C4-2B (cell line): ENCODE measurements around the gene LAMC3.

Experiments
- H3K27ac ChIP-seq: fragments of 450-650 bp; 2 replicates; pipeline ENCODE4 v1.5.1; 2017
- ZFX ChIP-seq: fragments of 450-650 bp; IDR thresholded peaks from 2 replicates; pipeline ENCODE4 v1.6.1; 2017
- TF ChIP-seq, protein P1 (sequence below): fragments of 450-650 bp; conservative IDR thresholded peaks from 2 replicates; pipeline ENCODE4 v1.5.1; 2017; ENCODE audit warnings: mild to moderate bottlenecking

LAMC3 gene

DNA sequence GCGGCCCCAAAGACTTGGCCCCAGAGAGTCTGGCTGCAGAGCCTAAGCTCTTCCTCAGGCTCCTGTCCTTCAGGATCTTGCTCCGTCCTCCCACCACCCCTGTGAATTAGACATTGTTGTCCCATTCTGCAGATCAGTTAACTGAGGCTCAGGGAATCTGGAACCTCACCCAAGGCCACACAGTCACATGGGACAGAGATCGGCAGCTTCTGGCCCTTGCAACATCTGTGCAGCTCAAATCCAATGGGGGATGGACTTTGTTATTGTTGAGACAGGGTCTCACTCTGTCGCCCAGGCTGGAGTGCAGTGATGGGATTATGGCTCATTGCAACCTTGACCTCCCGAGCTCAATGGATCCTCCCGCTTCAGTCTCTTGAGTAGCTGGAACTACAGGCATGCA lies 23.9 kb upstream of the LAMC3 start:
- no peak for TF ChIP-seq ZFX
- TF ChIP-seq, protein P1, sequence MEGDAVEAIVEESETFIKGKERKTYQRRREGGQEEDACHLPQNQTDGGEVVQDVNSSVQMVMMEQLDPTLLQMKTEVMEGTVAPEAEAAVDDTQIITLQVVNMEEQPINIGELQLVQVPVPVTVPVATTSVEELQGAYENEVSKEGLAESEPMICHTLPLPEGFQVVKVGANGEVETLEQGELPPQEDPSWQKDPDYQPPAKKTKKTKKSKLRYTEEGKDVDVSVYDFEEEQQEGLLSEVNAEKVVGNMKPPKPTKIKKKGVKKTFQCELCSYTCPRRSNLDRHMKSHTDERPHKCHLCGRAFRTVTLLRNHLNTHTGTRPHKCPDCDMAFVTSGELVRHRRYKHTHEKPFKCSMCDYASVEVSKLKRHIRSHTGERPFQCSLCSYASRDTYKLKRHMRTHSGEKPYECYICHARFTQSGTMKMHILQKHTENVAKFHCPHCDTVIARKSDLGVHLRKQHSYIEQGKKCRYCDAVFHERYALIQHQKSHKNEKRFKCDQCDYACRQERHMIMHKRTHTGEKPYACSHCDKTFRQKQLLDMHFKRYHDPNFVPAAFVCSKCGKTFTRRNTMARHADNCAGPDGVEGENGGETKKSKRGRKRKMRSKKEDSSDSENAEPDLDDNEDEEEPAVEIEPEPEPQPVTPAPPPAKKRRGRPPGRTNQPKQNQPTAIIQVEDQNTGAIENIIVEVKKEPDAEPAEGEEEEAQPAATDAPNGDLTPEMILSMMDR, result no peak
- no peak overlapping the region for H3K27ac ChIP-seq

DNA sequence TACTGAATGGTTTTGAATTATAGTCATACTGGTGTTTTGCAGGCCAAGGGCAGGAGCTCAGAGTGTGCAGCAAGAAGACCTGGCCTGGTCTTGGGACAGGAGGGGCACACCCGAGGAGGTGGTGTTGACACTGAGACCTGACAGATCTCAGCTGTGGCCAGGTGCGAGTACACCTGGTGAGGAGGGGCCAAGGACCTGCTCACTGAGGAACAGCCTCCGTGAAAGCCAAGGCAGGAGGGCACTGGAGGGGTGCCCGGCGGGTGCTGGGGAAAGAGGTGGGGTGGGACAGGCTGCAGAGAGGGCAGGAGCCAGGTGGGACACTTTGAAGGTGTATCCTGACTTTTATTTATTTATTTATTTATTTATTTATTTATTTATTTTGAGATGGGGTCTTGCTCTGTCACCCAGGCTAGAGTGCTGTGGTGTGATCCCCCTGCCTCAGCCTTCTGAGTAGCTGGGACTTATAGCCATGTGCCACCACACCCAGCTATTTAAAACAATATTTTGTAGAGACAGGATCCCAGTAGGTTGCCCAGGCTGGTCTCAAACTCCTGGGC lies 23.3 kb upstream of the LAMC3 start:
- TF ChIP-seq, protein P1, result no peak
- TF ChIP-seq ZFX, result no peak
- H3K27ac ChIP-seq, result no peak overlapping the region

DNA sequence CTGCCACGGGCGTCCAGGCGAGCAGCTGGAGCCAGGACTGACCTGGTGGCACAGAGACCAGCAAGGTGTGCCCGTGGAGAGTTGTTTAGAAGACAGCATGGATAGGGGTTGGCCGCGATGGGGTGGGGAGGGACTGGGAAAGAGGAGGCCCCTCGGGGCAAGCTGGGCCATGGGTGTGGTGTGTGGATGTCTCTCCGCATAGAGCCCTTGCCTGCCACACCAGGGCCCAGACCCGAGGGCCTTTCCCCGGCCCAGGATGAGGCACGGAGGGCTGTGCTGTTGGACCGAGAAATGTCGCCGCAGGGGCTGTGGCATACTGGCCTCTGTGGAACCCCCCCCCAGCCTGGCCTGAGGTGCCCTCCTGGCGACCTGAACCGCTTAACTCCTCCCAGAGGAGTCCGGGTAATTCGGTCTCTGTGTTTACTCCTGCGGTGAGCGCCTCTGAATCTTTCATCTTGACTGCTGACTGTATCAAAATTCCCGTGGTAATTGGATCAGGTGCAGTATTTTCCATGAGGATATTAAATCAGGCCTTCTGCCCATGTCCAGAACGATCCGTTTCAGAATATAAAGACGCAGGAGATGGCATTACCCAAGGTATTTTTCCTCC lies 22.5 kb upstream of the LAMC3 start:
- no peak for TF ChIP-seq ZFX
- TF ChIP-seq, protein P1, result no peak
- H3K27ac ChIP-seq, result no peak overlapping the region

DNA sequence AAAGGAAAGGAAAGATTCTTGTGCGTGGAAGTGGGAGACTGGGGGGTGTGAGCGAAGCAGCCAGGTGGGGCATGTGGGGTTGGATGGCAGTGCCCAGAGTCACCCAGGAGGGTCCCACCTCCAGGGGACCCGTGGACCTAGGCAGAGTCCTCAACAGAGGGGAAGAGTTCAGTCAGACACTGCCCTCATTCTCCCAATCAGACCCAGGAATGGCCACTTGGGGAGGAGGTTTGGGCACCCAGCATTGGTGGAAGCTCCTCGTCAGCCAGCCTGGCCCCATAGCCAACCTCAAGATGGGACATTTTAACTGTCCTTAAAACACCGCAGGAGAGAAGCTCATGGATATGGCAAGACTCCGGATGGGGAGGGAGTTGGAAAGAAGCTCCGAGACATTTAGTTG lies 21.9 kb upstream of the LAMC3 start:
- H3K27ac ChIP-seq, result no peak overlapping the region
- TF ChIP-seq, protein P1, result no peak
- no peak for TF ChIP-seq ZFX

DNA sequence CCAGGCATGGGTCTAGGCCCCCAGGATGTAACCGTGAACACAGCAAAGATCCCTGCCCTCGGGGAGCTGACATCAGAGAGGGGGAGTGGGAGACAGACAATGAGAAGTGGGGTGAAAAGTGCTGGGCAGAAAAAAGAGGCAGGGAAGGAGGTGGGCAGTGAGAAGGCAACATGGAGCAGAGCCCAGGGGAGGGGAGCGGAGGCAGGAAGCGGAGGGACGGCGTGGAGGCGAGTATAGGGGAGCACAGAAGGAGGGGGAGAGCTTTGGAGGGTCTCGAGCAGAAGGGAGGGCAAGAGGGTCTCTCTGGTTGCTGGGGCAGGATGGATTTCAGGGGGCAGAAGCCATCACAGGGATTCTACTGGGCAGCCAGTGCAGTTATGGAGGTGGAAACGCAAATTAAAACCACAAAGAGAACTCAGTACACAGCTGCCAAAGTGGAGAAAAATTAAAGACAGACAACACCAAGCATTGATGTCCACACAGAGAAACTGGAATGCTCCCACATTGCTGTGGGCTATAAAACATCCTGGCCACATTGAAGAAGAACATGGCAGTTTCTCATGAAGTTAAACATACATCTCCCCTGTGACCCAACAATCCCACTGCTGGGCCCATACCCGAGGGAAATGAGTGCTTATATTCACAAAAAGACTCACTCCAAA lies 21.1 kb upstream of the LAMC3 start:
- TF ChIP-seq ZFX, result no peak
- TF ChIP-seq, protein P1, result no peak
- no peak overlapping the region for H3K27ac ChIP-seq

DNA sequence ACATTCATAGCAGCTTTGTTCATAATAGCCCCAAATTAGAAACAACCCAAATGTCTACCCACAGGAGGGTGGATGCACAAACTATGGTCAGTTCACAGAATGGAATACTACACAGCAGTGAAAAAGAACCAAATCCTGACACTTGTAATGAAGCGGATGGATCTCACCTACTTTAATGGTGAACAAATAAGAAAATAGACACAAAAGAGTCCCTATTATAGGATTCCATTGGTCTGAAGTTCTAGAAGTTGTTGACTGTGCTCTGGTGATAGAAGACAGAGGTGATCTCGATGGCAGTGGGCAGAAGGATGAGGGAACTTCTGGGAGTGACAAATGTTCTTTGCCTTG lies 20.6 kb upstream of the LAMC3 start:
- TF ChIP-seq, protein P1, result no peak
- TF ChIP-seq ZFX, result no peak
- H3K27ac ChIP-seq, result no peak overlapping the region

DNA sequence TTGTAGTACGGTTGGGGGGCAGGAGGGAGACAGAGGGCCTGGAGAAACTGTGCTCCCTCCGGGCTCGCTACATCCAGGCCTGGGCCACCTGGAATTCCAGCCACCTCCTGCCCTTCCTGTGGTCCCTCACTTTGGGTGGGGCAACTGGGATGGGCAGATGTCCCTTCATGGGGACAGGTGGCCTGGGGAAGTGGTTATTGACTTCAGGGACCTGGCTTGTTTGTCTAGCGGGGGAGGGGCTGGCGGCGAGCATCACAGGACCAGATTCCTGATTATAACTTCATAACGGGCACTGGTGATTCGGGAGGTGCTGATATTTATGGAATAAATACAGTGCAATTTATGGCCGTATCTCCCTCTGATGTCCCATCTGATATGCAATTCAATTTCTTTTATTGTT lies 20.1 kb upstream of the LAMC3 start:
- no peak overlapping the region for H3K27ac ChIP-seq
- no peak for TF ChIP-seq ZFX
- TF ChIP-seq, protein P1, result no peak
